NB4 (cell line): ENCODE measurements around the gene NDST1.

ENCODE experiments used
- MAX ChIP-seq: IDR thresholded peaks from 2 replicates; pipeline ENCODE4 v1.6.1; 2011; ENCODE audit warnings: low read depth, low read length
- MYC ChIP-seq: IDR thresholded peaks from 2 replicates; pipeline ENCODE4 v1.6.1; 2011; ENCODE audit warnings: low read depth, low read length
- TF ChIP-seq, protein P1 (sequence below): IDR thresholded peaks from one replicate; pipeline ENCODE4 v1.5.1; 2012; ENCODE audit warnings: low read depth, low read length

- TF ChIP-seq, protein P1, sequence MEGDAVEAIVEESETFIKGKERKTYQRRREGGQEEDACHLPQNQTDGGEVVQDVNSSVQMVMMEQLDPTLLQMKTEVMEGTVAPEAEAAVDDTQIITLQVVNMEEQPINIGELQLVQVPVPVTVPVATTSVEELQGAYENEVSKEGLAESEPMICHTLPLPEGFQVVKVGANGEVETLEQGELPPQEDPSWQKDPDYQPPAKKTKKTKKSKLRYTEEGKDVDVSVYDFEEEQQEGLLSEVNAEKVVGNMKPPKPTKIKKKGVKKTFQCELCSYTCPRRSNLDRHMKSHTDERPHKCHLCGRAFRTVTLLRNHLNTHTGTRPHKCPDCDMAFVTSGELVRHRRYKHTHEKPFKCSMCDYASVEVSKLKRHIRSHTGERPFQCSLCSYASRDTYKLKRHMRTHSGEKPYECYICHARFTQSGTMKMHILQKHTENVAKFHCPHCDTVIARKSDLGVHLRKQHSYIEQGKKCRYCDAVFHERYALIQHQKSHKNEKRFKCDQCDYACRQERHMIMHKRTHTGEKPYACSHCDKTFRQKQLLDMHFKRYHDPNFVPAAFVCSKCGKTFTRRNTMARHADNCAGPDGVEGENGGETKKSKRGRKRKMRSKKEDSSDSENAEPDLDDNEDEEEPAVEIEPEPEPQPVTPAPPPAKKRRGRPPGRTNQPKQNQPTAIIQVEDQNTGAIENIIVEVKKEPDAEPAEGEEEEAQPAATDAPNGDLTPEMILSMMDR: no peak
- TF ChIP-seq MAX (no peak), MYC (no peak)
These were observed 59.2 kb downstream of the NDST1 start for GRCh38 chr5:150567031-150567717.
